ENCODE measurements around the gene XPR1.

- no peak for TF ChIP-seq POLR2A (IDR thresholded peaks at IDR 0.05)
- TF ChIP-seq CTCF (IDR thresholded peaks at IDR 0.05): no peak
Observed at GRCh38 chr1:180693564-180694244, 61.9 kb downstream of the XPR1 start.
